ENCODE measurements around the gene PIMREG. TPM values are rescaled to one million over a fixed set of nuclear protein-coding genes. Genes with fewer than 3 reads are reported as not detected.

The PIMREG gene
- polyA plus RNA-seq, 2 donors, result 1.7 to 4.0 TPM

- Histone ChIP-seq H3K27ac (ENCODE audit: low read depth in 2 of 2, low read length in 1 of 2) (peak overlapping the region in 1 of 2 donors; percentile 77), H3K4me3 (ENCODE audit: low read depth in 1 of 2, low read length in 2 of 2) (no peak overlapping the region), H3K36me3 (ENCODE audit: control insufficient read depth in 2 of 2, insufficient read depth in 2 of 2, low read length in 1 of 2) (peaks cover 0 to 13% of the 10 kb centered on the region in 2 donors), H3K9me3 (ENCODE audit: control insufficient read depth in 2 of 2, insufficient read depth in 1 of 2, low read depth in 1 of 2, low read length in 1 of 2) (peaks cover 0 to 2% of the 10 kb centered on the region in 2 donors), H3K4me1 (ENCODE audit: control insufficient read depth in 2 of 2, insufficient read depth in 2 of 2, low read length in 1 of 2) (peaks cover 0 to 15% of the 10 kb centered on the region in 2 donors), H3K27me3 (ENCODE audit: control insufficient read depth in 1 of 2, insufficient read depth in 2 of 2, low read length in 2 of 2) (no peaks in the 10 kb centered on the region)
- 80 to 86% methylated on average over 14 of the region's 14 CpGs for WGBS, 2 donors
These were observed 14.2 kb downstream of the PIMREG start for GRCh38 chr17:6458460-6458950.

- Histone ChIP-seq H3K9me3 (ENCODE audit: control insufficient read depth in 2 of 2, insufficient read depth in 1 of 2, low read depth in 1 of 2, low read length in 1 of 2) (peaks cover 0 to 2% of the 10 kb centered on the region in 2 donors), H3K27ac (ENCODE audit: low read depth in 2 of 2, low read length in 1 of 2) (no peak overlapping the region), H3K4me1 (ENCODE audit: control insufficient read depth in 2 of 2, insufficient read depth in 2 of 2, low read length in 1 of 2) (peaks cover 0 to 15% of the 10 kb centered on the region in 2 donors), H3K27me3 (ENCODE audit: control insufficient read depth in 1 of 2, insufficient read depth in 2 of 2, low read length in 2 of 2) (no peaks in the 10 kb centered on the region), H3K4me3 (ENCODE audit: low read depth in 1 of 2, low read length in 2 of 2) (no peak overlapping the region), H3K36me3 (ENCODE audit: control insufficient read depth in 2 of 2, insufficient read depth in 2 of 2, low read length in 1 of 2) (peaks cover 0 to 21% of the 10 kb centered on the region in 2 donors)
- 83 to 84% methylated on average over 9 of the region's 9 CpGs for WGBS, 2 donors
These were observed 16.4 kb downstream of the PIMREG start for GRCh38 chr17:6460531-6461161.

- Histone ChIP-seq H3K4me1 (ENCODE audit: control insufficient read depth in 2 of 2, insufficient read depth in 2 of 2, low read length in 1 of 2) (peaks cover 0 to 15% of the 10 kb centered on the region in 2 donors), H3K27me3 (ENCODE audit: control insufficient read depth in 1 of 2, insufficient read depth in 2 of 2, low read length in 2 of 2) (no peaks in the 10 kb centered on the region), H3K27ac (ENCODE audit: low read depth in 2 of 2, low read length in 1 of 2) (no peak overlapping the region), H3K4me3 (ENCODE audit: low read depth in 1 of 2, low read length in 2 of 2) (no peak overlapping the region), H3K36me3 (ENCODE audit: control insufficient read depth in 2 of 2, insufficient read depth in 2 of 2, low read length in 1 of 2) (peaks cover 0 to 21% of the 10 kb centered on the region in 2 donors), H3K9me3 (ENCODE audit: control insufficient read depth in 2 of 2, insufficient read depth in 1 of 2, low read depth in 1 of 2, low read length in 1 of 2) (peaks cover 0 to 2% of the 10 kb centered on the region in 2 donors)
- WGBS, 2 donors, result 90 to 93% methylated on average over 13 to 14 of the region's 14 CpGs
These were observed 17.0 kb downstream of the PIMREG start for GRCh38 chr17:6461246-6461645.

GRCh38 chr17:6461792-6462524 lies 17.7 kb downstream of the PIMREG start:
- no peaks in the 10 kb centered on the region for H3K27me3 ChIP-seq (ENCODE audit: control insufficient read depth in 1 of 2, insufficient read depth in 2 of 2, low read length in 2 of 2)

GRCh38 chr17:6462692-6463091 lies 18.4 kb downstream of the PIMREG start:
- H3K36me3 ChIP-seq (ENCODE audit: control insufficient read depth in 2 of 2, insufficient read depth in 2 of 2, low read length in 1 of 2), result peaks cover 0 to 21% of the 10 kb centered on the region in 2 donors
- H3K27ac ChIP-seq (ENCODE audit: low read depth in 2 of 2, low read length in 1 of 2), result no peak overlapping the region
- H3K4me3 ChIP-seq (ENCODE audit: low read depth in 1 of 2, low read length in 2 of 2), result no peak overlapping the region
- H3K27me3 ChIP-seq (ENCODE audit: control insufficient read depth in 1 of 2, insufficient read depth in 2 of 2, low read length in 2 of 2), result no peaks in the 10 kb centered on the region
- peaks cover 0 to 4% of the 10 kb centered on the region in 2 donors for H3K4me1 ChIP-seq (ENCODE audit: control insufficient read depth in 2 of 2, insufficient read depth in 2 of 2, low read length in 1 of 2)
- H3K9me3 ChIP-seq (ENCODE audit: control insufficient read depth in 2 of 2, insufficient read depth in 1 of 2, low read depth in 1 of 2, low read length in 1 of 2), result peaks cover 0 to 2% of the 10 kb centered on the region in 2 donors
- WGBS, 2 donors, result 89 to 95% methylated on average over 2 of the region's 2 CpGs

More at GRCh38 chr17:6461792-6462524, 17.7 kb downstream of the PIMREG start:
- H3K36me3 ChIP-seq (ENCODE audit: control insufficient read depth in 2 of 2, insufficient read depth in 2 of 2, low read length in 1 of 2), result peaks cover 0 to 21% of the 10 kb centered on the region in 2 donors
- H3K27ac ChIP-seq (ENCODE audit: low read depth in 2 of 2, low read length in 1 of 2), result no peak overlapping the region
- peaks cover 0 to 10% of the 10 kb centered on the region in 2 donors for H3K4me1 ChIP-seq (ENCODE audit: control insufficient read depth in 2 of 2, insufficient read depth in 2 of 2, low read length in 1 of 2)
- peaks cover 0 to 2% of the 10 kb centered on the region in 2 donors for H3K9me3 ChIP-seq (ENCODE audit: control insufficient read depth in 2 of 2, insufficient read depth in 1 of 2, low read depth in 1 of 2, low read length in 1 of 2)
- 77 to 83% methylated on average over 10 of the region's 10 CpGs for WGBS, 2 donors
- H3K4me3 ChIP-seq (ENCODE audit: low read depth in 1 of 2, low read length in 2 of 2), result no peak overlapping the region

- H3K9me3 ChIP-seq (ENCODE audit: control insufficient read depth in 2 of 2, insufficient read depth in 1 of 2, low read depth in 1 of 2, low read length in 1 of 2), result peaks cover 0 to 2% of the 10 kb centered on the region in 2 donors
- 91 to 92% methylated on average over 24 of the region's 24 CpGs for WGBS, 2 donors
- H3K36me3 ChIP-seq (ENCODE audit: control insufficient read depth in 2 of 2, insufficient read depth in 2 of 2, low read length in 1 of 2), result peaks cover 0 to 25% of the 10 kb centered on the region in 2 donors
These were observed 19.6 kb downstream of the PIMREG start for GRCh38 chr17:6463616-6464445.

GRCh38 chr17:6464446-6465041 lies 20.3 kb downstream of the PIMREG start:
- no peak overlapping the region for H3K27ac ChIP-seq (ENCODE audit: low read depth in 2 of 2, low read length in 1 of 2)
- no peaks in the 10 kb centered on the region for H3K4me1 ChIP-seq (ENCODE audit: control insufficient read depth in 2 of 2, insufficient read depth in 2 of 2, low read length in 1 of 2)
- H3K36me3 ChIP-seq (ENCODE audit: control insufficient read depth in 2 of 2, insufficient read depth in 2 of 2, low read length in 1 of 2), result peaks cover 0 to 24% of the 10 kb centered on the region in 2 donors
- WGBS, 2 donors, result 89 to 91% methylated on average over 12 to 14 of the region's 14 CpGs
- no peak overlapping the region for H3K4me3 ChIP-seq (ENCODE audit: low read depth in 1 of 2, low read length in 2 of 2)
- H3K27me3 ChIP-seq (ENCODE audit: control insufficient read depth in 1 of 2, insufficient read depth in 2 of 2, low read length in 2 of 2), result no peaks in the 10 kb centered on the region
- H3K9me3 ChIP-seq (ENCODE audit: control insufficient read depth in 2 of 2, insufficient read depth in 1 of 2, low read depth in 1 of 2, low read length in 1 of 2), result peaks cover 0 to 2% of the 10 kb centered on the region in 2 donors

More at GRCh38 chr17:6463616-6464445, 19.6 kb downstream of the PIMREG start:
- H3K27ac ChIP-seq (ENCODE audit: low read depth in 2 of 2, low read length in 1 of 2), result no peak overlapping the region
- no peaks in the 10 kb centered on the region for H3K4me1 ChIP-seq (ENCODE audit: control insufficient read depth in 2 of 2, insufficient read depth in 2 of 2, low read length in 1 of 2)
- H3K4me3 ChIP-seq (ENCODE audit: low read depth in 1 of 2, low read length in 2 of 2), result no peak overlapping the region
- no peaks in the 10 kb centered on the region for H3K27me3 ChIP-seq (ENCODE audit: control insufficient read depth in 1 of 2, insufficient read depth in 2 of 2, low read length in 2 of 2)

- peaks cover 0 to 2% of the 10 kb centered on the region in 2 donors for H3K9me3 ChIP-seq (ENCODE audit: control insufficient read depth in 2 of 2, insufficient read depth in 1 of 2, low read depth in 1 of 2, low read length in 1 of 2)
- H3K4me3 ChIP-seq (ENCODE audit: low read depth in 1 of 2, low read length in 2 of 2), result no peak overlapping the region
- H3K36me3 ChIP-seq (ENCODE audit: control insufficient read depth in 2 of 2, insufficient read depth in 2 of 2, low read length in 1 of 2), result peaks cover 0 to 29% of the 10 kb centered on the region in 2 donors
- no peak overlapping the region for H3K27ac ChIP-seq (ENCODE audit: low read depth in 2 of 2, low read length in 1 of 2)
- no peaks in the 10 kb centered on the region for H3K4me1 ChIP-seq (ENCODE audit: control insufficient read depth in 2 of 2, insufficient read depth in 2 of 2, low read length in 1 of 2)
- H3K27me3 ChIP-seq (ENCODE audit: control insufficient read depth in 1 of 2, insufficient read depth in 2 of 2, low read length in 2 of 2), result no peaks in the 10 kb centered on the region
- 82 to 85% methylated on average over 19 of the region's 19 CpGs for WGBS, 2 donors
These were observed 21.1 kb downstream of the PIMREG start for GRCh38 chr17:6465206-6466003.

All from esophagus (tissue), 2 donors.